KG1 (cell line): Measurements from ENCODE around the gene FOXR1.
"Not testable (repeated sequence)": the region's sequence is repeated elsewhere in the genome, so short reads cannot be mapped to it uniquely, and the experiment has no call there.

Experiments
- DNase-seq: peaks from one replicate; lab custom pipeline; 2025; lab: John Stamatoyannopoulos, UW

The FOXR1 gene

DNA sequence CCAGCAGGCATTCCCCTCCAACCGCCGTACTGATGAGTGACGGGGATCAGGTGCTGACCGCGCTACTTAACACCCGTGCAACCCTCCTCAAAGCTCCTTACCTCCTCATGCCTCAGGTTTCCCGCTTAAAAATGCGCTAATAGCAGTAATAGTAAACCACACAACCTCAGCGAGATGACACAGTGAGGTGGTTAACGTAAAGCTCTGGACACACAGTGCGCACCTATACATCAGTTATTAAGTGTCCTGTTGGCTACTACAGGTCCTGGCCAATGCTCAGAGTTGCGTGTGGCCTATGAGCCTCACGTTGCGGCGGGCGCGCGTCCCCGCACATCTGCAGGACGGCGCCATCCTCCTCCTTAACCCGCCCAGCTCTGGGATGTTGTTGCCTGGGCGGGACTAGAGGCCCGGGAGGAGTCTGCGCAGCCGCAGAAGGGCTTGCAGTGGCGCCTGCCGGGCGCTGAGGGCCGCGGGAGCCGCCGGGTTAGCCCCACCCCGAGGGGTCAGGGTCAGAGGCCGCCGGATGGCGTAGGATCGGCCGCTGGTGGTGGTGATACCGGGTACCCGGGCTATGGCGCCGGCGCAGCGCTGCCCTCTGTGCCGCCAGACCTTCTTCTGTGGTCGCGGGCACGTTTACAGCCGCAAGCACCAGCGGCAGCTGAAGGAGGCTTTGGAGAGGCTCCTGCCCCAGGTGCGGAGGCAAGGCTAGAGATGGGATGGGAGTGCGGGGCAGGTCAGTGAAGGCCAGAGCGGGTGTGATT, 26.2 kb downstream of the FOXR1 start, which contains the start of gene CENATAC:
Gene CENATAC (plus strand): TSS at position 512 of the 761 bp plus-strand sequence. CDS start 60 bp downstream, at position 572.
- peak; percentile 91 for DNase-seq

DNA sequence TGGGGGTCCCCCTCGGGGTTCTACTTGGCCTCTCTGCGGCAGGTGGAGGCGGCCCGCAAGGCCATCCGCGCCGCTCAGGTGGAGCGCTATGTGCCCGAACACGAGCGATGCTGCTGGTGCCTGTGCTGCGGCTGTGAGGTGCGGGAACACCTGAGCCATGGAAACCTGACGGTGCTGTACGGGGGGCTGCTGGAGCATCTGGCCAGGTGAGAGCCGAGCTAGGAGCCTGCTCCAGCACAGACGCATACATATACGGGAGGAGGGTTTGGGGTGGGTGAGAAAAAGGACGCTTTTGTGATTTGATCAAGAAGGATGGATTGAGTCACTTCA, 26.8 kb downstream of the FOXR1 start:
- DNase-seq = no peak

DNA sequence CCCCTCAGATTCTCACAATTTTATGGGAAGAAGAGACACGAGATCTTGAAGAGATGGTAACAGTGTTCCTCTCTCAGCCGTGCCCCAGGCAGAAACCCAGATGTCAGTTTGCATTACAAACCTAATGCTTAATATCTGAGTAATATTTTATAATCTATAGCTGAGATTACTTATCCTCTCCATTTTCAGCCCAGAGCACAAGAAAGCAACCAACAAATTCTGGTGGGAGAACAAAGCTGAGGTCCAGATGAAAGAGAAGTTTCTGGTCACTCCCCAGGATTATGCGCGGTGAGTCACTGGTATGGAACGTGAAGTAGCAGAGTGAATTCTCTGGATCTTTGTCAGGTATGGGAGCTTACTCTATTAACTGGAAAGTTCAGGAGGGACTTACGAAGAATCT, 27.3 kb downstream of the FOXR1 start:
- no peak for DNase-seq

DNA sequence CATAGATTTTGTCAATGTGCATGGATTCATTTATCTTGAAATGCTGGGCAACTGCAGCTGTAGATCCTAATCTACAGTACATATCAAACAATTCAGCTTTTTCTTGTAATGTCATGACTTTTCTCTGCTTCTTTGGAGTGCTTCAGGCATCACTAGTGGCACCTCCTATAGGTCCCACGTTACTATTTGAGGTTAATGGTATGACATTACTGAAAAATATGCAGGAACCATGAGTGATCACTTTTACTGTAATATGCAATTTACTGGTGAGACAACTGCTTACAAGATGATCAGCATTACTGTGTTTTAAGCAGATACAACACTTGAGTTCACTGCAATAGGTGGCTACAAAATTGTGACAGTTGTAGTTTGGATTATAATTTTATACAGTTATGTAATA, 29.3 kb downstream of the FOXR1 start:
- DNase-seq = no peak

DNA sequence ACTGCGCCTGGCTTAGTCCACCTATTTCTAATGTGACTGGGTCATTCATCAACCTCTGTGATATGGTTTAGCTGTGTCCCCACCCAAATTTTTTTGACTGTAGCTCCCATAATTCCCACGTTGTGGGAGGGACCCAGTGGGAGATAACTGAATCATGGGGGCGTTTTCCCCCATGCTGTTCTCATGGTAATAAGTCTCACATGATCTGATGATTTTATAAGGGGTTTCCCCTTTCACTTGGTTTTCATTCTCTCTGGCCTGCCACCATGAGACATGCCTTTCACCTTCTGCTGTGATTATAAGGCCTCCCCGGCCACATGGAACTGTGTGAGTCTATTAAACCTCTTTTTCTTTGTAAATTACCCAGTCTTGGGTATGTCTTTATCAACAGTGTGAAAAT, 35.1 kb downstream of the FOXR1 start:
- DNase-seq = no peak

DNA sequence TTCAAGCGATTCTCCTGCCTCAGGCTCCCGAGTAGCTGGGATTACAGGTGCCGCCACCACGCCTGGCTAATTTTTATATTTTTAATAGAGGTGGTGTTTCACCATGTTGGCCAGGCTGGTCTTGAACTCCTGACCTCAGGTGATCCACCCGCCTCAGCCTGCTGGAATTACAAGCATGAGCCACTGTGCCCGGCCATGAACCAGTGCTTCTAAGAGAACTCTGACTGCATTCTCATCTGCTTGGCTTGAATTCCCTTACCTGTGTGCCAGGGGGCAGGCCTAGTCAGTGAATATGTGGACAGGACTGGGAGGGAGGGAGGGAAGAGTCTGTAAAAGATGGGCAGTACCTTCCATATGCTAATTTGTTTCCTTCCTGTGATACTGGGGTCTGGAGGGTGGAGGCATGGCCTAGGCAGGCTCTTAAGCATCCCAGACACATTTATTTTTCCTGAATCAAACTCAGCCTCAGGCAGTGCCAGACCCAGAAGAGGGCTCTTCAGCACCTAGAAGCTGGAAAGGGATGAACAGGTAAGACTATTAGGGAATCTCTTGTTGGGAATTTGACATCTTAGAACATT, 40.0 kb downstream of the FOXR1 start:
- DNase-seq = no peak

DNA sequence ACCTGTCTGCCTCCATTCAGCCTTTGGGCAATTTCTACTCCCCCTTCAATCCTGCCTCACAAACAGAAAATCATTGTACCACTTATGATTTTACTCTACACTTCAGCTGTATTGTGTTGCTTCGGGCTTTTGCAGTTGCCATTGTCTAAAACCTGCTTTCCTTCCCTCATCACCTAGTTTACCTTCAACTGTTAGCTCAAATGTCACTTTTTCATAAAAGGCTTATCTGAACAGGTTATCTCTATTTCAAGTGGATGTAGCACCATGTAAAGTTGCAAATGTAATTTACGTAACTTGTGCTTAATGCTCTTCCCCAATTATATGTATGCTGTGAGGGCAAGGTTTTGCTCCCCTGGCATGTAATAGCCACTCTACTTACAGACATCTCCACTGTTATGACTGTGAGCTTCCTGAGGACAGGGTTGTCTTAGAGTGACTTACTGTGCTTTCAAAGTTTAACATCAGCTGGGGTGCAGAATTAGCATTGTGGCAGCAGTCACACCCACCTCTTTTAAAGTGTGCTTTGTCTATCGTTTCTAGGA, 41.1 kb downstream of the FOXR1 start:
- no peak for DNase-seq

DNA sequence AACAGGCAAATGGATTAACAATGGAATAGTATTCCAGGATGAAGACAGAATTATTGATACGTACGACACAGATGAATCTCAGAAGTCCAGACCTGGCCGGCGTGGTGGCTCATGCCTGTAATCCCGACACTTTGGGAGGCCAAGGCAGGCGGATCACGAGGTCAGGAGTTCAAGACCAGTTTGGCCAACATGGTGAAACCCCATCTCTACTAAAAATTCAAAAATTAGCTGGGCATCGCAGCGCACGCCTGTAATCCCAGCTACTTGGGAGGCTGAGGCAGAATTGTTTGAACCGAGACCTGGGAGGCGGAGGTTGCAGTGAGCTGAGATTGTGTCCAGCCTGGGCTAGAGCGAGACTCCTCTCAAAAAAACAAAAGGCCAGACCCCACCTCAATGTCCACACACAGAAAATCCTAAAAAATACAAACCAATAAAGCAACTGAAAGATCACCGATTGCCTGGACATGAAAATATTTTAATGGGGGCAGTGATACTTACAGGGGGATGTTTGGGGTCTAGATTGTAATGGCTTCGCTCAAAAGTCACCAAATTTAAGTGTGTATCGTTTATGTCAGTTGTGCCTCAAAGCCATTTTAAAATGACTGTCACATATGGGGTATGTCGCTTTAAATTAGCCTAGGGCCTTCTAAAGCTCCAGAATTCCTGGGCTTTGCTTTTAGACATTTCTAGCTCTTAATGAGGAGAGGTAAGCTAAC, 42.8 kb downstream of the FOXR1 start:
- no peak for DNase-seq

DNA sequence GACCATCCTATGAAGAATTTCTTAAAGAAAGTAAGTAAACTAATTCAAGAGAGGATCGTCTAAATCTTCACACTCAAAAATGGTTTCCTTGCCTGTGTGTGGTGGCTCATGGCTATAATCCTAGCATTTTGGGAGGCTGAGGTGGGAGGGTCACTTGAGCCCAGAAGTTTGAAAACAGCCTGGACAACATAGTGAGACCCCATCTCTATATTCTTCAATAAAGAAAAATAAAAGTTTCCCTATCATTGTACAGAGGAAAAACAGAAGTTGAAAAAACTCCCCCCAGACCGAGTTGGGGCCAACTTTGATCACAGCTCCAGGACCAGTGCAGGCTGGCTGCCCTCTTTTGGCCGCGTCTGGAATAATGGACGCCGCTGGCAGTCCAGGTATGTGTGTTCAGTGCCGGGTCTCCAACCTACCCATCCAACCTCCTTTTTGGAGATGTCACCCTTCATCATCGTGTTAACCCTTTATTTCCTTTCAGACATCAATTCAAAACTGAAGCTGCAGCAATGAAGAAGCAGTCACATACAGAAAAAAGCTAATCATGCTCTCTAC, 43.6 kb downstream of the FOXR1 start:
- no peak for DNase-seq

DNA sequence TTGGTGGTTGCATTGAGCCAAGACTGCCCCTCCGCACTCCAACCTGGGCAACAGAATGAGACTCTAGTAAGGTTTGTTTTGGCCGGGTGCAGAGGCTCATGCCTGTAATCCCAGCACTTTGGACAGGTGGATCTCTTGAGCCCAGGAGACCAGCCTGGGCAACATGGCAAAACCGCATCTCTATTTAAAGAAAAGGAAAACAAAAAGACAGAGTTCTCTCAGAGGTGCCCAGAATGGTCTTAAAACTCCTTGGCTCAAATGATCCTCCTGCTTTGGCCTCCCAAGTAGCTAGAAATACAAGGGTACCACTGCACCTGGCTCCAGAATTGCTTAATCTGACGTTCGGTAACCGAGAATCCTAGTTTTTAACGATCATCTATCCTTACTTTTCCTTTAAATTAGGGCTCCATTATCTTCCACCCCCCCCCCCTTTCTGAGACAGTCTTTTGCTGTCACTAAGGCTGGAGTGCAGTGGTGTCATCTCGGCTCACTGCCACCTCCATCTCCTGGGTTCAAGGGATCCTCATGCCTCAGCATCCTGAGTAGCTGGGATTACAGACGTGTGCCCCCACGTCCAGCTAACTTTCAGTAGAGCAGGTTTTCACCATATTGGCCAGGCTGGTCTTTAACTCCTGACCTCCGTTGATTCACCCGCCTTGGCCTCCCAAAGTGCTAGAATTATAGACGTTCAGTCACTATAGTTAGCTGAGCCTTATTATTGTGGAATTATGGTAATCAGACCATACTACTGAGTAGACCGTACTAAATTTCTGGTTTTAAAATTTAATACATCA, 44.9 kb downstream of the FOXR1 start:
- DNase-seq = no peak

DNA sequence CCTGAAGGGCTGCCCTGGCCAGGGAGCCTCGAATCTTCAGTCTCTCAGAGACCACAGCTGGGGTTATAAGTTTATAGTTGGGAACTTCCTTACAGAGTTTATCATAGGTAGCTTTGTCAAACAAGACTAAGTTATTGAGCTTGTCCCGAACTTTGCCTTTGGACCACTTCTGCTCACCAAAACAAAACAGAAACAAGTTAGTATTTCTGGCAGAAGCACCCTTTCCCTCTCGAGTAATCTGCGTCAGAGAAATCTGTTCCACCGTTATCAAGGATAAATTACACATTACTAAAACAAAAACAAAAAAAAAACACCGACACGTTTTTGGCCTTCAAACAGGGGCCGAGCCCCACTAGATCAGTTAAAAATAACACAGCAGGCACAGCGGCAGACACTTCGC, 45.8 kb downstream of the FOXR1 start:
- not testable (repeated sequence) for DNase-seq

DNA sequence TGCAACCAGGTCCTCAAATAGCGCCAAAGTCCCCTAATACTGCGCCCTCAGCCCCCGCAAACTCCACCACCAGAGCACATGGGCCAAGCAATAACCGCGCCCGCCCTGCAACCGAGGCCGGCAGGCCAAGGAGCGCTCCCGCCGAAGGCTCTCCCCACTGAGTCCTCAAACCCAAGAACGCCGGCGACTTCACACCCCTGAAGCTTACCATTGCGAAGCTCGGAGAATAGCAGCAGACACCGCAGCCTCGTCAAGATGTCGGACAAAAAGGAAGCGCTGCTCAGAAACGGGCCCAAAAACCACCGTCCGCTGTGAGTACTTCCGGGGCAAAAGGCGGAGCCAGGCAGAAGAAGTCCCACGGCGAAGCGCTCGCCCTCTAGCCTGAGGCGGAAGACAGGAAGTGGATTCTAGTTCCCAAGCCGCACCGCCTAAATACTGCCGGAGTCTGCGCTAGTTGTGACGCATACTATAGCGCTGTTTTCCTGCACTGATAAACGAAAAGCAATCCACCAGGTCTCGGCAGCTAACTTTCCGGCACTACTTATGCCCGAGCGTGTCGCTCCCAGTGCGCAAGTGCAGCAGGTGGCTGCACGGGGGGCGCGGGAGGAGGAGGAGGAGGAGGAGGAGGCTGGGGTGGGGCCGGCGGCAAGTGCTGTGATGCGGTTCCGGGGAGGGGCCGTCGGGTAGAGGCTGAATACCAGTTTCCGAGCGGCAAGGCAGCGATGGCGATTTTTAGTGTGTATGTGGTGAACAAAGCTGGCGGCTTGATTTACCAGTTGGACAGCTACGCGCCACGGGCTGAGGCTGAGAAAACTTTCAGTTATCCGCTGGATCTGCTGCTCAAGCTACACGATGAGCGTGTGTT, 46.7 kb downstream of the FOXR1 start, which contains the start of the genes RPS25 and TRAPPC4:
Gene RPS25 (minus strand): TSS at position 270 of the 865 bp plus-strand sequence. CDS start 59 bp downstream, at position 211.
Gene TRAPPC4 (plus strand): TSS at position 693 of the 865 bp plus-strand sequence. CDS start 30 bp downstream, at position 723.
- DNase-seq = peak; percentile 99

DNA sequence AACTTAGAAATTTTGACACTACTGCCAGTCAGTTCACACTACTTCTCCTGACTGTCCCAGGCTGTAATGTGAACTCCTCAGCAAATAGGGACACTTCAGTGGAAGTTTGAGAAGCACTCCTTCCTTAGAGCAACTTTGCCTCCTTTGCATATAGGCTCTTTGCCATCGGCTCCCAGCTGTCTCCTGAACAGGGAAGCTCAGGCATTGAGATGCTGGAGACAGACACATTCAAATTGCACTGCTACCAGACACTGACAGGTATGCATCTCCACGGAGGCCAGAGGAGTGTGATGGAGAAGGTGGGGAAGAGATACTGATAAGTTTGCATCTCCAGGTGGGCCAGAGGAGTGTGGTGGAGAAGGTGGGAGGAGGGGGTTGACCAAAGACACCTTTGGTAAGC, 48.4 kb downstream of the FOXR1 start:
- no peak for DNase-seq

DNA sequence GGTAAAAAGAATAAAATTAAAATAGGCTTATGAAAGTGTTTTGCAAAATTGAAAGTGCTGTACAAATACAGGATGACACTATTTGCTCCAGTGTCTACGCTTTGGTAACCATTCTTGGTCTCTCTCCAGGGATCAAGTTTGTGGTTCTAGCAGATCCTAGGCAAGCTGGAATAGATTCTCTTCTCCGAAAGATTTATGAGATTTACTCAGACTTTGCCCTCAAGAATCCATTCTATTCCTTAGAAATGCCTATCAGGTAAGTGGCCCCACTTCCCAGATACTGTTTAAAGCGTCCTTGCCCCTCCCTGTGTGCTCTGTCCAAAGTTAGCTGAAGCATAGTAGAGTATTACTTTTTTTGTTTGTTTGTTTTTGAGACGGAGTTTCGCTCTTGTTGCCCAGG, 50.1 kb downstream of the FOXR1 start:
- no peak for DNase-seq

DNA sequence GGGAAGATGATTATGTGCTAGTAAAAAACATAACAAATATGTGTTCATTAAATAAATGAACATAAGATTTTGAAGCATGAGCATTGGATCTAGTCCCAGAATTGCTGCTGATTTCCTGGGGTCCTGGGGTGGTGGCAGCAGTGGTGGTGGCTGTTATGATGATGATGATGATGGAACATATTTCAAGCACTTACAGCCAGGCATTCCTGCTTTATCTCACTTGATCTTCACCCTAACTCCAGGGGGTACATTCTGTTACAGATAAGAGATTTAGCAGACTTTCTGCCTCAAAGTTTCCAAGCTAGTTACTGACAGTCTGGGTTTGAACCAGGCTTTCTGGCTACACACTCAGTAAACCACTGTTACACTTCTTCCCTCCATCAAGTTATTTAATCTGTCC, 52.2 kb downstream of the FOXR1 start:
- no peak for DNase-seq

DNA sequence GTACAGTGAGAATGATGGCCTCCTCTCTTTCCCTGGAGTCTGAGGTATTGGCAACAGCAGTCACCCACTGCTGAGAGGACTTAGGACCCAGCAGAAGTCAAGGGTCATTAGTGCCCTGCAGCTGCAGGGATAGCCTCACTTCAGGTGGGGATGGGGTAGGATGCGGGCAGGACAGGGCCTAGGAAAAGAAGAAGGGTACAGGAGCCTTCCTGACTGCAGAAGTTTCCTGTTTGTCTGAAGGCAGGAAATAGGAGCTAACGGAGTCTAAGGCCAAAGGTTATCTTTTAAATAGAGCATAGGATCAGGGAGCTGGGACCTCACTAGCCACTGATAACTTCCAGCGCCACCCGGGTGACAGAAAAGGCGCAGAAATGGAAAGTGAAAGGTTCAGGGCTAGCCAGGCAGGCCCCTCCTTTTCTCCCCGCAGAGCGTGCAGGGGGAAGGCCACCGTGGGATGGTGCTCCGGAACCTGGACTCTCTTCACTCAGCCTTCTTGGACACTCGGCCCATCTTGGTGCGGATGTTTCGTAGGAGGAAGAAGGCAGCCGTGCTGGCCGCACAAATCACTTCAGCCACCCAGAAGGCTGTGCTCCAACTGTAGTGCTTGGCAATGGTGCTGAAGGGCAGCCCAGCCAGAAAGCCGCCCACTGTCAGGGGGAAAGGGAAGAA, 53.0 kb downstream of the FOXR1 start:
- DNase-seq = no peak

DNA sequence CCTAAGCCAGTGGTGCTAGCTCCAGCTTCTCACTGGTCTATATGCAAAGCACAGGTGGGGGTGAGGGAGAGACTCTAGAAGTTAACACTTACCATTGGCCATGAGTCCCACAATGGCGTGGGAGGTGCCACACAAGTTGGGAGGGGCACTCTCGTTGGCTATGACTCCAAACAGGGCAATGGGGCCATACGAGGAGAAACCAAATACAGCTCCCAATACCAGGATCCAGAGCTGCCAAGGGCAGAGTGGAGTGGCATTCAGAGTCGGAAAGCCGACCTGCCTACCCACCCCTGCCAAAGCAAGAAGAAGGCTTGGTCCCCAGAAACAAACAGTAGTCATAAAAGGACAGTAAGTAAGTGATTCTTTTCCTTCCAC, 53.5 kb downstream of the FOXR1 start:
- DNase-seq = no peak

DNA sequence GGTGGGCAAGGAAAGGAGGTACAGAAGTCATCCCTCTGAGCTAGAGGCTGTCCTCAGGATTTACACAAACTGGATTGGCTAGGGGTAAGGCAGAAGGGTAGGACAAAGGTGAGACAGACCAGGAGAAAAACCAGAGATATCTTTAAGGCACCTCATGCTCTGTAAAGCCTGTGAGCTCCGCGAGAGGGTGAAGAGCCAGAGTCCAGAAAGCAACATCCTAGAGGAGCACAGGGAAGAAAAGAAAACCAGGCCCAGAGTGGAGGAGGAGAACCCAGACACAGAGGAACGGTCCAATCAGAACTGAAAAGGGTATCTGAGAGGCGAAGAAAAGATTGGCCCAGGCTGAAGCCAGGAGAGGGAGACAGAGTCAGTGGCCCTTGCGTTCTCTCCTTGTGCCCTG, 54.0 kb downstream of the FOXR1 start:
- no peak for DNase-seq

DNA sequence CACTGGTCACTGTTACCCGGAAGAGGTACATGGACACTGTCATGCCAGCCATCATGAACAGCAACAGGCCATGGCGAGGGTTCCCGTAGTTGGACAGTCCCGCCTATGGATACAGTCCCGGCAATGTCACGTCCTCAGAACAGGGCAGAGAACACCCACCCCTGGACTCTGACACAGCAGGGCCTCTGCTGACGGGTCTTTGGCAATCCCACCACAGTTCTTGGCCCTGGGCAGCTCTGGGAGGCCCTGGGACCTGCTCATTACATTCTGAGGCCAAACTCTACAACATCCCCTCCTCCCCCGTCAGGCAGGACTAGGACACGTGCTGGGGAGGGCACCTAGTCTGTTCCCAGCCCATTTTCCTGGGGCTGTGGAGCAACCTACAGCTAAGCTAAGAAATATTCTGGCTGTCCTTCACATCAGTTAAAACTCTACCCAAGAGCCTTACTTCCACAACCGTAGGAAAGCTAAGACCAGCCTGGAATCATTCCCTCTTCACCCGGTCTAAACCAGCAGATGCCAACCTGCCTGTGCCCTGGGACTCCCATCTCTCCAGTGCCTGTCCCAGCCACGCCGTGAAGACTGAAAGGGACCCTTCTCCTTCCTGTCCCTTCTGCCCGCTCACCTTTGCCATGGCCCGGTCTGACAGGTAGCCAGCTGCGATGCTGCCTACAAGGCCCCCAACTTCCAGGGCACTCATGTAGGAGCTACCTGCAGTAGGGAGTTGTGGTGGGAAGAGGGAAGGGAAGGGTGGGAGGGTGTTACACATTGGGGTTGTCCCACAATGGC, 54.6 kb downstream of the FOXR1 start:
- no peak for DNase-seq
